Umbilical cord (tissue), 2 donors: Measurements from ENCODE around the gene RBM26. TPM values are rescaled to one million over a fixed set of nuclear protein-coding genes. Genes with fewer than 3 reads are reported as not detected.

Experiments
- DNase-seq: peaks from one replicate; pipeline ENCODE4 v3.0.0-alpha.2; 2015; ENCODE audit warnings: low spot score
- total RNA-seq: library from RNA; depleted of rRNA; stranded (reverse); fragments of >200 nt; gene quantifications from one replicate; pipeline ENCODE4 v1.2.3, GENCODE V29; 2014; ENCODE audit warnings: low replicate concordance; ENCODE audit not compliant: insufficient read depth

RBM26 gene
- total RNA-seq, 1 donor from 2014 or later: 26.0 TPM

DNA sequence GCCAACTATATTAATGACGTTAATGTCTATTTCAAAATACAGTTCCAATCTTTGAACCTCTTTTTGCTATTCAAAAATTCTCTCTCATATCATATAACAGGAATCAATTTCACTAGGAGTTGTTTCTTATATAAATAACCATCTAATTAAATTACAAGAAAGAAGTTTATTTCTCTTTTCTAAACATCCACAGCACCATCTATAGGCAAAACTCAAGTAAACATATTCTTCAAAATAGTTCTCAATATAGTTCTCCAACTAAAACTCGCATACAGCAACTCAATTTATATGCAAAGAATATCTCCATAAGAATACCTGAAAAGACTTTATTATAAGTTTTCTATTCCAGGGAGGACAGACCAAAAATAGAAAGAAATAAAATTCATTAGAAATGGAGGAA lies 65.6 kb downstream of the RBM26 start:
- no peak for DNase-seq

GRCh38 chr13:79338343-79338742 lies 67.7 kb downstream of the RBM26 start:
- DNase-seq: peak; percentile 76

DNA sequence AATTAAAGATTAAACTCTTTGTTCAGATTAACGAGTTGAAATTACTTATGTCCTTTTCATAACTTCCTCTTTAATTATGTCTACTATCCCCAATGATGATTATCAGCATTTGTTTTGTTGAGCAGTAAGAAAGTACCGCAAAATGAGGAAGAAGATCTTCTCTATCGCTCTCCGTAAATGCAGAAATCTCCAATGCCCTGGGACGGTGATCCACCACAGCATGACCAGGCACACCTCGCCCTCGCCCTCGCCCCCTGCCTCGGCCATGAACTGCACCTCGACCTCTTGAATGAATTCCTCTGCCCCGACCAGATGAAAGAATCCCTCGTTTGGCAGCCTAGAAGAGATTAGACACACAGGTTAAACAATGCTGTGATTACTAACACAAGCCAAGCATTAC lies 69.1 kb downstream of the RBM26 start:
- DNase-seq: no peak

DNA sequence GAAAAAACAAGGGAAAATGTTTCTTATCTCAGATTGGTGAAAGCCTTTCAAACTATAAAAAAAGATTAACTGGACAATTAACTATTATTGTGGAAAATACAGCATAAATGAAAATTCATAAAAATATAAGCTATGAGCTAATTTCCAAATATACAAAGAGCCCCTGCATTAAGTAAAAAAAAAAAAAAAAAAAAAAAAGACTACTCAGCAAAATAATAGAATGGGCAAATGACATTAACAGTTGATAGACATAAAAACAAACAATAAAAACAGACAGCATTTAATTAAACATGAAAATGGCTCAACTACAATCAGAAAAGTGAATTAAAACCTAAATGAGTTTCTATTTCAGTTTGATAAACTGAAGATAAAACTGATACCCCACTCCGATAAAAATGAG lies 77.5 kb downstream of the RBM26 start:
- DNase-seq: no peak

- DNase-seq: no peak
Measured at GRCh38 chr13:79320433-79320832, 85.6 kb downstream of the RBM26 start.

DNA sequence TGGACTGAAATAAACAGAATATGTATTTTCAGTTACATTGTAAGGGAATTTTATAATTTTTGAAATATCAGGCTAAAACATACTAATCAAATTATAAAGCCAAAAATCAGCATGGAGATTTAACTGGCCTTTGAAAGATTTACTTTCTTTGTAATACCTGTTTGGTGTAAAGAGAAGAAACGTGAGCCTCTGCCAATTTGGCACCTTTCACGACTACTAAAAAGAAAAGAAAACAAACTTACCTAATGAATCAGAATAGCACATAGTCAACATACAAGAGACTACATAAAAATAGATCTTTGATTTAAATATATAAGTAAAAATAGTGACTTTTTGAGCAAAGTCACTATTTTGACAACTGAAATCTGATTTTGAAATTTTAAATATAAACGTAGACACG lies 87.4 kb downstream of the RBM26 start:
- DNase-seq: no peak

DNA sequence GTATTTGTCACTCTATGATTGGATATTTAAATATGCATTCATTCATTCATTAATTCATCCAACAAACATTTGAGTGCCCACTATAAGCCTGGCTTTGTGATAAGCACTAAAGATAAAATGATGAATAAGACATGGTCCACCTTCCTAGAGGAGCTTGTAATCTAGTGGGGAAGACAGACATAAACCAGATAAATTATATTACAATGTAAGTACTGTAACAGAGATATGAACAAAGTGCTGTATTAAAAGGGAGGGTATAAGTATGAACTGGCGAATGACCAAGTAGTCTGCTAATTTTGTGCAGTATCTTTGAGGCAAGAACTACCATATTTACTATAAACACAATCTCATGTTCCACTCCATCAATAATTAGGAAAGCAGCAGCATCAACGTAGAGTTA lies 88.2 kb downstream of the RBM26 start:
- DNase-seq: no peak

DNA sequence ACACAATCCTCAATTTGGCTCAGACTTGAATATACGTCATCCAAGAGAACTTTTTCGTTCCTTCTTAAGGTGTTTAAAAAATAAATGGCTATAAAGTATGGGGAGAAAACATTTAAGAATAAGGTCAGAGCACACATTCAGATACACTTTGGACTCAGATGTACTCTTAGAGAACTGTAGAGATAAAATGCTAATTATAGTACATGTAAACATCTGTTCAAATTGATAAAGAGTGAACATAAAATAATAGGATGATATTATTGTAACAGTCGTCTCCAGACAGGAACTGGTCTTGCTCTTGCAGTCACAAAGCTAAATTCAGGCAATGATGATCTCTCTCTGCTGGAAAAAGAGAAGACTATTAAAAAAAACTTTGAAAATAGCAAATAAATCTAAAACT lies 91.4 kb downstream of the RBM26 start:
- no peak for DNase-seq

DNA sequence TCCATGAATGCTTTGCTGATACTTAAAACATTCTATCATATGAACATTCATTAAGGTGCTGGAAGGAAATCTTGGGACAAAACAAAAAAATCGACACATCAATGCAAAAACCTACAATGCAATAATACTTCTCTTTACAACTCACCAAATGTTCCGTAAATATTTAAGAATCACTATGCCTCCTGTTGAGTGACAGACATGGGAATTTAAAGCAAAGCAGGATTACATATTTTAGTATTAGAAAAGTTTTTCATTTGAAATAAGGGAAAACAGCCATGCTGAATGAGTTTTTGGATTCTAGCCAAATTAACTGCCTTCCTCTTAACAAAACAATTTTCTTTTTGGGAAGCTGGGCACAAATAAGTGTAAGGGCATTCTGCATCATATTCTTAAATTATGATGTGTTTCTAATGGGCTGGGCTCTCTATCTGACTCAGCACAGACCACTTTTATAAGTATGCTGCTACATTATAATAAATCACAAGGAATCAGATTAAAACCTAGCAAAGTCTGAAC lies 93.7 kb downstream of the RBM26 start:
- DNase-seq: no peak

GRCh38 chr13:79311386-79311785 lies 94.7 kb downstream of the RBM26 start:
- peak; percentile 82 for DNase-seq

DNA sequence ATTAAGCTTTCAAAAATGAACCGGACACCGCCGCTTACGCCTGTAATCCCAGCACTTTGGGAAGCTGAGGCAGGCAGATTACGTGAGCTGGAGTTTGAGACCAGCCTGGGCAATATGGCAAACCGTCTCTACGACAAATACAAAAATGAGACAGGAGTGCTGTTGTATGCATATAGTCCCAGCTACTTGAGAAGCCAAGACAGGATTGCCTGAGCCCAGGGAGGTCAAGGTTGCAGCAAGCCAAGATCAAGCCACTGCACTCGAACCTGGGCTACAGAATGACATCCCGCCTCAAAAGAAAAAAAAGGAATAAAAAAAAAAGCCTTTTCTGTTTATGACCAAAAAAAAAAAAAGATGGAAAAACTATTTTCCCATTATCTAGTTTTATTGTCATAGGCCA lies 96.4 kb downstream of the RBM26 start:
- DNase-seq: no peak

GRCh38 chr13:79307866-79308298 lies 98.2 kb downstream of the RBM26 start:
- DNase-seq: no peak

GRCh38 chr13:79307433-79307861 lies 98.6 kb downstream of the RBM26 start:
- no peak for DNase-seq

DNA sequence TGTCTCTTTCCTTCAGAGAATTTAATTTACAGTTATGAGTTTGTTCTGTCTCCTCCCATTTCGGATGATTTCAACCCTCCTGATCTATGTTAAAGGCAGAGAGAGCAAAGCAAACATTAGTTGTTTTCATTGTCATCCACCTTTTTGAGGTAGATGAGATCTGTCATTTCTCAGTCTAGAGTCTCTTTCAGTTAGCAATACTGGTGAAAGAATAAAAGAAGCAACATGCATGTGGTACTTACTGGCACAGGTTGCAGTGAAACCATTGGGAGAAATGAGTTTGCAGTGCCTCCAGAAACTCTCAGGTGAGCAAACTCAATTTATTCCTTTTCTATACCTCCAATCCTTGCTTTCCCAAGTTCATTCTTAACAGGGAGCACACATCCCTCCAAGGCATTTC lies 99.4 kb downstream of the RBM26 start:
- DNase-seq: no peak

DNA sequence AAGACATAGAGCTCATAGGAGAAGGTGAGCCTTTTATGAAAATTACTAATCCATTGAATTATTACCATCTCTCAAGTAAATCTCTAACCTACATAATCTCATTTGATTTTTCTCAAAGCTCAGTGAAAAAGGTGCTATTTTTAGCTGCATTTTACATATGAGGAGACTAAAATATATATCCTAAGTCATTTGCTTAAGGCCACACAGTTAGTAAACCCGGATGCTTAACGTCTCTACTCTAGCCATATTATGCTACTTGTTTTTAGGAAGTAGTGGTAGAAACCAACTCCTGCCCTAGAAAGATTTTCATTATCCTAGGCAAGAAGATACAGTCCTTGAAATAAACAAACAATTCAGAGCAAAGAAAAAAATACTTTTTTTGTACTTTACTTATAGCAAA lies 108.9 kb downstream of the RBM26 start:
- no peak for DNase-seq

GRCh38 chr13:79295906-79296706 lies 109.9 kb downstream of the RBM26 start:
- no peak for DNase-seq

DNA sequence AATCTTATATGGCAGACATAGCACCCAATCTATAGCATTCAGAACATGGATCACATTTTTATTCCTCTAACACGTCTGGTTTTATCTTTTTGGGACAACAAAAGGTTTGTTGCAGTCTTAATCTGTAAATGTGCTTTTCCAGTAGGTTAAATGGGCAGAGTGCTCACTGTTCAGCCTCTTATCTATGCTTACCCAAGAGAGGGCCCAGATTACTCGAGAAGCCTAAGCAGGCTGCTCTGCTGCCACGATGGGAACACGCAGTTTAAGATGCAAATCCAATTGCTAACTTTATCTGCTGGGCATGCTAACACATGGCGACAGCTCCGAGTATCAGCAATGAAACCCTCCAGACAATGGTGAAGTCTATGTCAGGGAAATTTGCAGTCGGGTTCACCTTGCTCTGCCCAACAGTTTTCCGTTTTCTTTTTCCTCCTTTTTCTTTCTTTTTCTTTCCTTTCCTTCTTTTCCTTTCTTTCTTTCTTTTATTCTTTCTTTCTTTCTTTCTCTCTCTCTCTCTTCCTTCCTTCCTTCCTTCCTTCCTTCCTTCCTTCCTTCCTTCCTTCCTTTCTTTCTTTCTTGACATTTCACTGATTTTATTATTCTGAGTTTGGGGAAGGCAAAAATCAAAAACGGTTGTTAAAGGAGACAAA lies 115.3 kb downstream of the RBM26 start:
- peak; percentile 60 for DNase-seq

GRCh38 chr13:79289571-79289970 lies 116.5 kb downstream of the RBM26 start:
- DNase-seq: no peak

- DNase-seq: peak; percentile 63
Measured at GRCh38 chr13:79287939-79288795, 117.9 kb downstream of the RBM26 start.

GRCh38 chr13:79285159-79285558 lies 120.9 kb downstream of the RBM26 start:
- DNase-seq: no peak

DNA sequence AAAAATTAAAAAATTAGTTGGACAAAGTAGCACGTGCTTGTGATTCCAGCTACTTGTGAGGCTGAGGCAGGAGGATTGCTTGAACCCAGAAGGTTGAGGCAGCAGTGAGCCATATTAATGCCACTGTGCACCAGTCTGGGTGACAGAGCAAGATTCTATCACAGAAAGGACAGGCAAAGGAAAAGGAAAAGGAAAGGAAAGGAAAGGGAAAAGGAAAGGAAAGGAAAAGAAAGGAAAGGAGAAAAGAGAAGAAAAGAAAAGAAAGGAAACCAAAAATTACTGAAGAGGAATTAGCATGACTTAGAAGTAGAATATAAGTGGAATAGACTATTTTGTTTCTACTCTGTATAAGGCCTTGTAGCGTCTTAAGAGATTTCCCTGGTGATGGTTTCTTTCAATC lies 122.3 kb downstream of the RBM26 start:
- DNase-seq: no peak

DNA sequence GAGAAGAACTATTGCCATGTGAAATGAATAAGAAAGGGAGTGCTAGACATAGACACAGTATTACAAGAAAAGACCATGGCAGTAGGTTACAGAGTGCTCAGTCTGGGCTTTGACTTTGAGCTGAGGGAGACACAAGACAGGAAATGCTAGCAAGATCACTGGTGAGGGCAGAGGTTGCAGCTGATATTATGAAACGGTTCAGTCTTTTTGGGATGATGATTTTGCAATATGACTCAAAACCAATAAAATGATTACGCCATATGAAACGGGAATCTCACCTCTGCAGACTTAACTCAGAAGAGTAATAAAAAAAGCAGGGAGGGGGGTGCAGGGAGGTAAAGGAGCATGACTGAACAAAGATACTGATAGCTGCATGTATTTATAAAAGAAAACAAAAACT lies 123.1 kb downstream of the RBM26 start:
- no peak for DNase-seq
